SK-N-SH treated with all-trans-retinoic acid at 6 μM for 48 hours (cell line): ENCODE data around the gene SEC23B.

Source experiments
- ATAC-seq: fragments of 200-7000 bp; cut with Tn5 transposase; 3 replicates; pipeline ENCODE4 v1.9.1; 2020; ENCODE audit warnings: mild to moderate bottlenecking, moderate library complexity
- ARNTL ChIP-seq: fragments of 450-650 bp; formaldehyde crosslinking; IDR thresholded peaks from 2 replicates; pipeline ENCODE4 v1.5.0; 2020; ENCODE audit warnings: low read depth, mild to moderate bottlenecking, moderate library complexity, borderline replicate concordance
- BACH2 ChIP-seq: fragments of 250-450 bp; sonication (Bioruptor Pico); IDR thresholded peaks from 2 replicates; pipeline ENCODE4 v1.9.0; 2021; ENCODE audit warnings: mild to moderate bottlenecking, borderline replicate concordance
- CREB5 ChIP-seq: fragments of 250-450 bp; sonication (Bioruptor Pico); IDR thresholded peaks from 2 replicates; pipeline ENCODE4 v1.5.1; 2020; ENCODE audit warnings: low read depth, mild to moderate bottlenecking, moderate library complexity
- CSDC2 ChIP-seq: fragments of 250-450 bp; sonication (Bioruptor Pico); IDR thresholded peaks from 2 replicates; pipeline ENCODE4 v1.5.0; 2020; ENCODE audit warnings: mild to moderate bottlenecking, moderate library complexity
- CSRNP3 ChIP-seq: fragments of 250-450 bp; sonication (Bioruptor Pico); IDR thresholded peaks from 2 replicates; pipeline ENCODE4 v1.5.1; 2021; ENCODE audit warnings: mild to moderate bottlenecking, moderate library complexity
- ESRRG ChIP-seq: fragments of 250-450 bp; sonication (Bioruptor Pico); IDR thresholded peaks from 2 replicates; pipeline ENCODE4 v1.6.1; 2021; ENCODE audit warnings: mild to moderate bottlenecking
- GLIS3 ChIP-seq: fragments of 250-450 bp; sonication (Bioruptor Pico); IDR thresholded peaks from 2 replicates; pipeline ENCODE4 v1.5.0; 2020; ENCODE audit warnings: mild to moderate bottlenecking, moderate library complexity
- OSR1 ChIP-seq: fragments of 250-450 bp; sonication (Bioruptor Pico); IDR thresholded peaks from 2 replicates; pipeline ENCODE4 v1.8.0; 2022; ENCODE audit warnings: moderate library complexity, mild to moderate bottlenecking, inconsistent platforms
- POU6F1 ChIP-seq: fragments of 250-450 bp; sonication (Bioruptor Pico); IDR thresholded peaks from 2 replicates; pipeline ENCODE4 v1.8.0; 2021; ENCODE audit warnings: low read depth, mild to moderate bottlenecking, moderate library complexity, borderline replicate concordance
- PPARA ChIP-seq: fragments of 250-450 bp; sonication (Bioruptor Pico); IDR thresholded peaks from 2 replicates; pipeline ENCODE4 v1.5.0; 2020; ENCODE audit warnings: mild to moderate bottlenecking, borderline replicate concordance
- RARB ChIP-seq: fragments of 250-450 bp; sonication (Bioruptor Pico); IDR thresholded peaks from 2 replicates; pipeline ENCODE4 v1.8.0; 2021; ENCODE audit warnings: mild to moderate bottlenecking, moderate library complexity
- SNAI2 ChIP-seq: fragments of 250-450 bp; sonication (Bioruptor Pico); IDR thresholded peaks from 2 replicates; pipeline ENCODE4 v1.5.0; 2020; ENCODE audit warnings: mild to moderate bottlenecking, moderate library complexity
- TCF4 ChIP-seq: fragments of 250-450 bp; sonication (Bioruptor Pico); IDR thresholded peaks from 2 replicates; pipeline ENCODE4 v1.8.0; 2021; ENCODE audit warnings: mild to moderate bottlenecking, moderate library complexity, borderline replicate concordance
- TSHZ2 ChIP-seq: fragments of 250-450 bp; sonication (Bioruptor Pico); IDR thresholded peaks from 2 replicates; pipeline ENCODE4 v1.5.0; 2020; ENCODE audit warnings: mild to moderate bottlenecking, moderate library complexity
- ZC3H10 ChIP-seq: fragments of 250-450 bp; sonication (Bioruptor Pico); IDR thresholded peaks from 2 replicates; pipeline ENCODE4 v1.5.1; 2021; ENCODE audit warnings: mild to moderate bottlenecking, moderate library complexity
- ZFP3 ChIP-seq: fragments of 250-450 bp; sonication (Bioruptor Pico); IDR thresholded peaks from 2 replicates; pipeline ENCODE4 v1.5.0; 2020; ENCODE audit warnings: mild to moderate bottlenecking, moderate library complexity
- ZFP30 ChIP-seq: fragments of 450-650 bp; formaldehyde crosslinking; IDR thresholded peaks from 2 replicates; pipeline ENCODE4 v1.5.0; 2022; ENCODE audit warnings: mild to moderate bottlenecking, moderate library complexity
- ZNF565 ChIP-seq: fragments of 450-650 bp; formaldehyde crosslinking; conservative IDR thresholded peaks from 2 replicates; pipeline ENCODE4 v1.5.0; 2020; ENCODE audit warnings: low read depth, mild to moderate bottlenecking, moderate library complexity
- ZNF8 ChIP-seq: fragments of 450-650 bp; formaldehyde crosslinking; IDR thresholded peaks from 2 replicates; pipeline ENCODE4 v1.5.0; 2020; ENCODE audit warnings: mild to moderate bottlenecking, moderate library complexity

SEC23B gene

GRCh38 chr20:18548465-18548864, 40.7 kb downstream of the SEC23B start:
- no peak for ATAC-seq
- TF ChIP-seq CSDC2 (CRISPR knock-in tag) (no peak), ZC3H10 (CRISPR knock-in tag) (no peak), BACH2 (CRISPR knock-in tag) (no peak), ARNTL (no peak), POU6F1 (CRISPR knock-in tag) (no peak), CREB5 (no peak), SNAI2 (CRISPR knock-in tag) (no peak)

GRCh38 chr20:18553746-18554145, 46.0 kb downstream of the SEC23B start:
- TF ChIP-seq CSRNP3 (no peak), OSR1 (CRISPR knock-in tag) (no peak), ZC3H10 (CRISPR knock-in tag) (no peak), ZFP3 (no peak), BACH2 (CRISPR knock-in tag) (no peak), RARB (CRISPR knock-in tag) (no peak), ARNTL (no peak), GLIS3 (CRISPR knock-in tag) (no peak)

GRCh38 chr20:18566892-18567738, 59.4 kb downstream of the SEC23B start, which contains the start of gene SMIM26:
SMIM26 (plus strand) TSS chr20:18567432; CDS start chr20:18567479, 47 bp downstream.
- TF ChIP-seq ZFP3 = peak; percentile 19; the same call in 1 of the 2 replicates
- no peak for TF ChIP-seq ZNF565 (CRISPR knock-in tag)
- TF ChIP-seq ZNF8 = peak; percentile 54; the same call in 1 of the 2 replicates
- 0 out of 2 replicates have a peak, but pooled peaks have one; percentile 40 for TF ChIP-seq CSDC2 (CRISPR knock-in tag)
- no peak for TF ChIP-seq PPARA (CRISPR knock-in tag)
- TF ChIP-seq ZC3H10 (CRISPR knock-in tag) = no peak
- no peak for TF ChIP-seq ESRRG
- no peak for TF ChIP-seq CREB5
- TF ChIP-seq CSRNP3 = no peak
- no peak; the same call in 1 of the 2 replicates for TF ChIP-seq GLIS3 (CRISPR knock-in tag)
- TF ChIP-seq POU6F1 (CRISPR knock-in tag) = 0 out of 2 replicates have a peak, but pooled peaks have one; percentile 9
- peak; percentile 18; the same call in 1 of the 2 replicates for TF ChIP-seq TSHZ2 (CRISPR knock-in tag)
- TF ChIP-seq ARNTL = no peak
- TF ChIP-seq ZFP30 (CRISPR knock-in tag) = no peak
- TF ChIP-seq SNAI2 (CRISPR knock-in tag) = no peak
- TF ChIP-seq TCF4 (CRISPR knock-in tag) = no peak
- ATAC-seq = peak; percentile 99

More at GRCh38 chr20:18553746-18554145, 46.0 kb downstream of the SEC23B start:
- ATAC-seq = no peak
